ENCODE data around the gene SPX.
A peak's percentile ranks its signal among the peaks of the same experiment; 100 is the strongest.

SPX gene

GRCh38 chr12:21526053-21526452 lies at the start of gene SPX:
Gene SPX (plus strand): TSS chr12:21526296. CDS start chr12:21526473, 177 bp downstream.
- Histone ChIP-seq H3K27ac (ENCODE audit: low read depth, low read length) (no peak within 1 kb of the TSS), H4K20me1 (ENCODE audit: control insufficient read depth, insufficient read depth, low read depth, low read length) (no peaks in the 10 kb centered on the region), H3K4me3 (ENCODE audit: low read length) (peak within 1 kb of the TSS; percentile 81; the same call in 1 of the 2 replicates), H3K9me2 (replicated peaks; ENCODE audit: control insufficient read depth, low read length) (no peaks in the 10 kb centered on the region), H3K36me3 (ENCODE audit: control insufficient read depth, low read length) (no peaks in the 10 kb centered on the region), H3K4me1 (ENCODE audit: control insufficient read depth, low read length) (peaks cover 32% of the 10 kb centered on the region), H3K9me3 (ENCODE audit: control insufficient read depth, insufficient read depth, low read length) (no peaks in the 10 kb centered on the region), H3K4me2 (ENCODE audit: low read length) (peak within 1 kb of the TSS; percentile 96), H3F3A (ENCODE audit: control insufficient read depth, insufficient read depth) (no peaks in the 10 kb centered on the region), H3K79me2 (ENCODE audit: control insufficient read depth, low read length) (no peaks in the 10 kb centered on the region), H3K27me3 (ENCODE audit: control insufficient read depth, low read length) (peaks cover 18% of the 10 kb centered on the region)
- TF ChIP-seq CTCF (IDR thresholded peaks at IDR 0.05; ENCODE audit: low read depth, low read length, poor library complexity, severe bottlenecking): no peak
- TF ChIP-seq EZH2phosphoT487 (IDR thresholded peaks at IDR 0.05; ENCODE audit: borderline replicate concordance, low read length): no peak

- H3K36me3 ChIP-seq (ENCODE audit: control insufficient read depth, low read length): peaks cover 85% of the 10 kb centered on the region
These were observed 49.1 kb upstream of the SPX start for GRCh38 chr12:21476949-21477348.

GRCh38 chr12:21478756-21479455 lies 47.2 kb upstream of the SPX start:
- Histone ChIP-seq H3F3A (ENCODE audit: control insufficient read depth, insufficient read depth) (0 out of 2 replicates have a peak, but pooled peaks cover 3% of the 10 kb centered on the region), H3K36me3 (ENCODE audit: control insufficient read depth, low read length) (peaks cover 82% of the 10 kb centered on the region), H3K9me2 (replicated peaks; ENCODE audit: control insufficient read depth, low read length) (no peaks in the 10 kb centered on the region), H3K27me3 (ENCODE audit: control insufficient read depth, low read length) (no peaks in the 10 kb centered on the region), H3K4me3 (ENCODE audit: low read length) (no peak overlapping the region), H3K79me2 (ENCODE audit: control insufficient read depth, low read length) (no peaks in the 10 kb centered on the region), H4K20me1 (ENCODE audit: control insufficient read depth, insufficient read depth, low read depth, low read length) (no peaks in the 10 kb centered on the region), H3K9me3 (ENCODE audit: control insufficient read depth, insufficient read depth, low read length) (no peaks in the 10 kb centered on the region), H3K4me2 (ENCODE audit: low read length) (no peak overlapping the region), H3K4me1 (ENCODE audit: control insufficient read depth, low read length) (no peaks in the 10 kb centered on the region), H3K27ac (ENCODE audit: low read depth, low read length) (no peak overlapping the region)
- TF ChIP-seq EZH2phosphoT487 (IDR thresholded peaks at IDR 0.05; ENCODE audit: borderline replicate concordance, low read length) (no peak), CTCF (IDR thresholded peaks at IDR 0.05; ENCODE audit: low read depth, low read length, poor library complexity, severe bottlenecking) (no peak)

More at GRCh38 chr12:21476949-21477348, 49.1 kb upstream of the SPX start:
- Histone ChIP-seq H3K4me1 (ENCODE audit: control insufficient read depth, low read length) (no peaks in the 10 kb centered on the region), H3K27me3 (ENCODE audit: control insufficient read depth, low read length) (no peaks in the 10 kb centered on the region), H3K27ac (ENCODE audit: low read depth, low read length) (no peak overlapping the region), H3K4me3 (ENCODE audit: low read length) (no peak overlapping the region), H3K4me2 (ENCODE audit: low read length) (no peak overlapping the region), H4K20me1 (ENCODE audit: control insufficient read depth, insufficient read depth, low read depth, low read length) (no peaks in the 10 kb centered on the region), H3K9me3 (ENCODE audit: control insufficient read depth, insufficient read depth, low read length) (no peaks in the 10 kb centered on the region), H3K79me2 (ENCODE audit: control insufficient read depth, low read length) (no peaks in the 10 kb centered on the region), H3F3A (ENCODE audit: control insufficient read depth, insufficient read depth) (0 out of 2 replicates have a peak, but pooled peaks cover 3% of the 10 kb centered on the region), H3K9me2 (replicated peaks; ENCODE audit: control insufficient read depth, low read length) (no peaks in the 10 kb centered on the region)
- no peak for TF ChIP-seq CTCF (IDR thresholded peaks at IDR 0.05; ENCODE audit: low read depth, low read length, poor library complexity, severe bottlenecking)
- no peak for TF ChIP-seq EZH2phosphoT487 (IDR thresholded peaks at IDR 0.05; ENCODE audit: borderline replicate concordance, low read length)
